GM23338 (cell line): Measurements from ENCODE around the gene CUL7. TPM values are rescaled to one million over a fixed set of nuclear protein-coding genes. Genes with fewer than 3 reads are reported as not detected.

Experiments used
- ATAC-seq: fragments of 200-7000 bp; cut with Tn5 transposase; 3 replicates; pipeline ENCODE4 v1.9.1; 2020
- DNase-seq: peaks from one replicate; pipeline ENCODE4 v3.0.0-alpha.2; 2015; ENCODE audit warnings: low spot score
- H2AFZ ChIP-seq: fragments of 200-600 bp; sonication (generic); 2 replicates; pipeline ENCODE4 v1.8.0; 2016; ENCODE audit warnings: antibody characterized with exemption, mild to moderate bottlenecking, moderate library complexity
- H3F3A ChIP-seq: fragments of 200-600 bp; sonication (generic); replicated peaks from 2 replicates; pipeline ENCODE4 v1.8.0; 2017; ENCODE audit warnings: antibody characterized with exemption, mixed run types, low read depth
- H3K27ac ChIP-seq: fragments of 200-600 bp; sonication (generic); 2 replicates; pipeline ENCODE4 v1.6.1; 2016; ENCODE audit warnings: low read depth
- H3K27me3 ChIP-seq: fragments of 200-600 bp; sonication (generic); 2 replicates; pipeline ENCODE4 v1.8.0; 2016; ENCODE audit warnings: mild to moderate bottlenecking, mixed run types, moderate library complexity; ENCODE audit not compliant: insufficient read depth
- H3K36me3 ChIP-seq: fragments of 200-600 bp; sonication (generic); 2 replicates; pipeline ENCODE4 v1.8.0; 2016; ENCODE audit warnings: mild to moderate bottlenecking; ENCODE audit not compliant: insufficient read depth
- H3K4me1 ChIP-seq: fragments of 200-600 bp; sonication (generic); 2 replicates; pipeline ENCODE4 v1.8.0; 2016; ENCODE audit warnings: mild to moderate bottlenecking, moderate library complexity; ENCODE audit not compliant: insufficient read depth
- H3K4me2 ChIP-seq: fragments of 200-600 bp; sonication (generic); 2 replicates; pipeline ENCODE4 v1.7.1; 2017; ENCODE audit warnings: mixed run types
- H3K4me3 ChIP-seq: fragments of 200-600 bp; sonication (generic); 2 replicates; pipeline ENCODE4 v1.6.1; 2016; ENCODE audit warnings: mixed run types
- H3K79me2 ChIP-seq: fragments of 200-600 bp; sonication (generic); replicated peaks from 2 replicates; pipeline ENCODE4 v1.8.0; 2017; ENCODE audit warnings: mild to moderate bottlenecking; ENCODE audit not compliant: insufficient read depth
- H3K9me2 ChIP-seq: fragments of 200-600 bp; sonication (generic); 2 replicates; pipeline ENCODE4 v1.8.0; 2017; ENCODE audit not compliant: insufficient read depth
- H4K20me1 ChIP-seq: fragments of 200-600 bp; sonication (generic); replicated peaks from 2 replicates; pipeline ENCODE4 v1.8.0; 2017; ENCODE audit warnings: mild to moderate bottlenecking; ENCODE audit not compliant: insufficient read depth
- H3K27ac Mint-ChIP-seq: 2 replicates; pipeline ENCODE4 v1.8.0; 2020; ENCODE audit warnings: inconsistent platforms, mild to moderate bottlenecking, moderate library complexity, mixed read lengths
- H3K27me3 Mint-ChIP-seq: 3 replicates; pipeline ENCODE4 v1.8.0; 2022; ENCODE audit warnings: low read depth, mild to moderate bottlenecking, moderate library complexity, mixed read lengths, inconsistent platforms; ENCODE audit not compliant: insufficient read depth, poor library complexity
- H3K36me3 Mint-ChIP-seq: 3 replicates; pipeline ENCODE4 v1.8.0; 2021; ENCODE audit warnings: low read depth, mild to moderate bottlenecking, inconsistent platforms, moderate library complexity, mixed read lengths
- H3K4me1 Mint-ChIP-seq: 3 replicates; pipeline ENCODE4 v1.8.0; 2020; ENCODE audit warnings: mild to moderate bottlenecking, inconsistent platforms, mixed read lengths
- H3K4me3 Mint-ChIP-seq: 3 replicates; pipeline ENCODE4 v1.8.0; 2021; ENCODE audit warnings: moderate library complexity, mild to moderate bottlenecking, inconsistent platforms, mixed read lengths
- H3K9me3 Mint-ChIP-seq: 3 replicates; pipeline ENCODE4 v1.8.0; 2020; ENCODE audit warnings: moderate library complexity, mild to moderate bottlenecking, inconsistent platforms, mixed read lengths
- CREB1 ChIP-seq: fragments of 250-450 bp; sonication (Bioruptor Pico); IDR thresholded peaks from 2 replicates; pipeline ENCODE4 v1.5.0; 2020; ENCODE audit warnings: low read depth, mild to moderate bottlenecking, moderate library complexity
- EZH2 ChIP-seq: fragments of 200-600 bp; sonication (generic); IDR thresholded peaks from one replicate; pipeline ENCODE4 v1.8.0; 2017; ENCODE audit warnings: antibody characterized with exemption, mild to moderate bottlenecking, low read depth; ENCODE audit not compliant: unreplicated experiment
- EZH2phosphoT487 ChIP-seq: fragments of 200-600 bp; sonication (generic); IDR thresholded peaks from one replicate; pipeline ENCODE4 v1.8.1; 2018; ENCODE audit warnings: antibody characterized with exemption; ENCODE audit not compliant: unreplicated experiment
- NANOG ChIP-seq: IDR thresholded peaks from 2 replicates; pipeline ENCODE4 v1.6.1; 2016; ENCODE audit warnings: antibody characterized with exemption, borderline replicate concordance
- POLR2AphosphoS5 ChIP-seq: IDR thresholded peaks from 2 replicates; pipeline ENCODE4 v1.6.1; 2016; ENCODE audit warnings: antibody characterized with exemption, low read depth
- STAT1 ChIP-seq: IDR thresholded peaks from one replicate; pipeline ENCODE4 v1.6.1; 2016; ENCODE audit warnings: antibody characterized with exemption; ENCODE audit not compliant: unreplicated experiment
- ZNF114 ChIP-seq: fragments of 250-450 bp; sonication (Bioruptor Pico); IDR thresholded peaks from 2 replicates; pipeline ENCODE4 v1.5.0; 2020; ENCODE audit warnings: mild to moderate bottlenecking, moderate library complexity
- ZNF331 ChIP-seq: fragments of 250-450 bp; sonication (Bioruptor Pico); IDR thresholded peaks from 2 replicates; pipeline ENCODE4 v1.5.0; 2020; ENCODE audit warnings: low read depth, mild to moderate bottlenecking, moderate library complexity
- polyA plus RNA-seq: library from polyadenylated mRNA; unstranded; fragments of >200 nt; fragmentation: Nextera tagmentation; extraction: Ambion mirVana; gene quantifications from 2 replicates; pipeline ENCODE4 v1.2.1, GENCODE V29; 2016
- total RNA-seq: library from RNA; depleted of rRNA; stranded (reverse); fragments of >200 nt; shearing (Covaris generic); gene quantifications from 2 replicates; pipeline ENCODE4 v1.2.3, GENCODE V29; 2014
- TF ChIP-seq, protein P1 (sequence below): IDR thresholded peaks from 2 replicates; pipeline ENCODE4 v1.6.1; 2016; ENCODE audit warnings: antibody characterized with exemption
- TF ChIP-seq, protein P2 (sequence below), 2 experiments: fragments of 200-600 bp in 1 of 2; sonication (generic) in 1 of 2; conservative IDR thresholded peaks; 2 replicates each; pipeline versions ENCODE4 v1.5.1 to v1.6.1; 2016 to 2017; ENCODE audit warnings: antibody characterized with exemption in 2 of 2, low read depth in 2 of 2, mild to moderate bottlenecking in 2 of 2, moderate library complexity in 1 of 2
- TF ChIP-seq, protein P3 (sequence below): IDR thresholded peaks from one replicate; pipeline ENCODE4 v1.6.1; 2018; ENCODE audit warnings: antibody characterized with exemption; ENCODE audit not compliant: unreplicated experiment

CUL7 gene
- total and polyA plus RNA-seq, 2 experiments from 2014 or later = 3.4 to 13.2 TPM

DNA sequence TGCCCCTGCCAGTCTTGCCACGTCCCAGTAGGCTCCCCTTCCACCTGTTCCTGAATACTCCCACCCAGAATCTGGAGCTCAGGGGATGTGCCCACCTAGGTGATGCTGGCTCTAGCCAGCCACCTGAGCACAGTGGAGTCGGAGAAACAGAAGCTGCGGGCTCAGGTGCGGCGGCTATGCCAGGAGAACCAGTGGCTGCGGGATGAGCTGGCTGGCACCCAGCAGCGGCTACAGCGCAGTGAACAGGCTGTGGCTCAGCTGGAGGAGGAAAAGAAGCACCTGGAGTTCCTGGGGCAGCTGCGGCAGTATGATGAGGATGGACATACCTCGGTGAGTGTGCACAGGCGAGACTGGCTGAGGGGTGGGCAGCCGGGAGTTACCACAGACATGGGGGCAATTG, 9.2 kb upstream of the CUL7 start (continued):
- TF ChIP-seq, protein P1, sequence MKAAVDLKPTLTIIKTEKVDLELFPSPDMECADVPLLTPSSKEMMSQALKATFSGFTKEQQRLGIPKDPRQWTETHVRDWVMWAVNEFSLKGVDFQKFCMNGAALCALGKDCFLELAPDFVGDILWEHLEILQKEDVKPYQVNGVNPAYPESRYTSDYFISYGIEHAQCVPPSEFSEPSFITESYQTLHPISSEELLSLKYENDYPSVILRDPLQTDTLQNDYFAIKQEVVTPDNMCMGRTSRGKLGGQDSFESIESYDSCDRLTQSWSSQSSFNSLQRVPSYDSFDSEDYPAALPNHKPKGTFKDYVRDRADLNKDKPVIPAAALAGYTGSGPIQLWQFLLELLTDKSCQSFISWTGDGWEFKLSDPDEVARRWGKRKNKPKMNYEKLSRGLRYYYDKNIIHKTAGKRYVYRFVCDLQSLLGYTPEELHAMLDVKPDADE = no peak
- TF ChIP-seq POLR2AphosphoS5 = no peak
- no peak for TF ChIP-seq NANOG
- TF ChIP-seq ZNF331 (CRISPR knock-in tag) = no peak
- TF ChIP-seq EZH2 = no peak
- TF ChIP-seq, protein P2, sequence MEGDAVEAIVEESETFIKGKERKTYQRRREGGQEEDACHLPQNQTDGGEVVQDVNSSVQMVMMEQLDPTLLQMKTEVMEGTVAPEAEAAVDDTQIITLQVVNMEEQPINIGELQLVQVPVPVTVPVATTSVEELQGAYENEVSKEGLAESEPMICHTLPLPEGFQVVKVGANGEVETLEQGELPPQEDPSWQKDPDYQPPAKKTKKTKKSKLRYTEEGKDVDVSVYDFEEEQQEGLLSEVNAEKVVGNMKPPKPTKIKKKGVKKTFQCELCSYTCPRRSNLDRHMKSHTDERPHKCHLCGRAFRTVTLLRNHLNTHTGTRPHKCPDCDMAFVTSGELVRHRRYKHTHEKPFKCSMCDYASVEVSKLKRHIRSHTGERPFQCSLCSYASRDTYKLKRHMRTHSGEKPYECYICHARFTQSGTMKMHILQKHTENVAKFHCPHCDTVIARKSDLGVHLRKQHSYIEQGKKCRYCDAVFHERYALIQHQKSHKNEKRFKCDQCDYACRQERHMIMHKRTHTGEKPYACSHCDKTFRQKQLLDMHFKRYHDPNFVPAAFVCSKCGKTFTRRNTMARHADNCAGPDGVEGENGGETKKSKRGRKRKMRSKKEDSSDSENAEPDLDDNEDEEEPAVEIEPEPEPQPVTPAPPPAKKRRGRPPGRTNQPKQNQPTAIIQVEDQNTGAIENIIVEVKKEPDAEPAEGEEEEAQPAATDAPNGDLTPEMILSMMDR (conservative IDR thresholded peaks at IDR 0.05; ENCODE audit: low read depth in 2 of 2) = no peak

DNA sequence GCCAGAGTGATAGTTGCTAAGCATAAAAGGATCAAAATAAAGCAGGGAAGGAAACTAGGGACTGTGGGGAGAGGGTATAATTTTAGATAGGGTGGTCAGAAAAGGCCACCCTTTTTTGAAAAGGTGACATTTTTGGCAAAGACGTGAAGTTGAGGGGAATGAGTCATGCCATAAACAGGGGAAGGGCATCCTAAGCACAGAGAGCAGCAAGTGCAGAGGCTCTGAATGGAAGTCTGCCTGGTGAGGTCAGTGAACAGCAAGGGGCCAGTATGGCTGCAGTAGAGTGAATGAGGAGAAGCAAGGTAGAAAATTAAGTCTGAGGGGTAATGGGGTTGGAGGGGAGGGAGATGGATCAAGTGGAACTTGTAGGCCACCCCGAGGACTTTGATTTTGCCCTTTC, 8.2 kb upstream of the CUL7 start:
- H3K4me3 Mint-ChIP-seq = peak overlapping the region; percentile 28; the same call in 1 of the 3 replicates
- no peak for ATAC-seq
- H3K9me3 Mint-ChIP-seq = no peaks in the 10 kb centered on the region; the same call in 2 of the 3 replicates
- Histone ChIP-seq H3F3A (peaks cover 8% of the 10 kb centered on the region), H4K20me1 (no peaks in the 10 kb centered on the region), H3K4me3 (no peak overlapping the region), H2AFZ (no peak overlapping the region), H3K36me3 (peaks cover 5% of the 10 kb centered on the region; the same call in 1 of the 2 replicates), H3K79me2 (peaks cover 26% of the 10 kb centered on the region), H3K9me2 (no peaks in the 10 kb centered on the region), H3K27me3 (no peaks in the 10 kb centered on the region), H3K4me2 (no peak overlapping the region), H3K4me1 (peaks cover 9% of the 10 kb centered on the region), H3K27ac (no peak overlapping the region)
- DNase-seq = no peak
- TF ChIP-seq STAT1 (no peak), ZNF114 (CRISPR knock-in tag) (no peak), NANOG (no peak)
- peaks cover 14% of the 10 kb centered on the region for H3K27me3 Mint-ChIP-seq
- peaks cover 10% of the 10 kb centered on the region for H3K36me3 Mint-ChIP-seq
- peaks cover 20% of the 10 kb centered on the region for H3K4me1 Mint-ChIP-seq
- no peak overlapping the region for H3K27ac Mint-ChIP-seq

DNA sequence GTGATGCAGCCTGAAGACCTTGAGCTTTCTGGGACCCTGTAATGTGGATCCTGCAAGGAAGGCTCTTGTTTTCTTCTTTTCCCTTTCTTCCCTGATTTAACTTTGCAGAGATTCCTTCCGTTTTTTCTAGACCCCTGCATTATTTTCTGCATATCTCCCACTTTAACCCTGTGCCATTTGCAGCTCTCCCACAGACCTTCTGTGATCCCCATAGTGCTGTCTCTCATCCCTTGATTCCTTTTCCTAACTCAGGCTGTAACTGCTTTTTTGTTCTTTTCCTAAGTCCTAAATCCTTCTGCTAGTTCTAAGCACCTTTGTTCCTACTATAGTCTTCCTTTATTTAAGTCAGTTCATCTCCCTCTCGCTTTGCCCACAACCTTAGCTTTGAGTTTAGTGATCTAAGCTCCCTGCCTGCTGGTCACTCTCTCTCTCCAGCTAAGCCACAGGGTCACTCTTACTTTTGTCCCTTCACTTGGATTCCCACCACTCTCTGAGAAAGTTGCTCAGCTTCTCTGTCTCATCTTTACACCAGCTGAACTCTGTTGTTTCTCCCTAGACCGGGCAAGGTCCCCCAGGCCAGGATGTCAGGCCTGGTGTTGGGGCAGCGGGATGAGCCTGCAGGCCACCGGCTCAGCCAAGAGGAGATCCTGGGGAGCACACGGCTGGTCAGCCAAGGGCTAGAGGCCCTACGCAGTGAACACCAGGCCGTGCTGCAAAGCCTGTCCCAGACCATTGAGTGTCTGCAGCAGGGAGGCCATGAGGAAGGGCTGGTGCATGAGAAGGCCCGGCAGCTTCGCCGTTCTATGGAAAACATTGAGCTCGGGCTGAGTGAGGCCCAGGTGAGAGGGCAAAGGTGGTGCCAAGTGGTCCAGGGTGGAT, 7.3 kb upstream of the CUL7 start:
- Histone ChIP-seq H3K9me2 (no peaks in the 10 kb centered on the region), H3K4me3 (peak overlapping the region; percentile 100; the same call in 1 of the 2 replicates), H2AFZ (no peak overlapping the region), H3K4me1 (peaks cover 9% of the 10 kb centered on the region), H3F3A (peaks cover 8% of the 10 kb centered on the region), H3K27me3 (no peaks in the 10 kb centered on the region), H4K20me1 (no peaks in the 10 kb centered on the region), H3K36me3 (peaks cover 5% of the 10 kb centered on the region; the same call in 1 of the 2 replicates), H3K4me2 (peak overlapping the region; percentile 90), H3K79me2 (peaks cover 28% of the 10 kb centered on the region), H3K27ac (no peak overlapping the region)
- Mint-ChIP-seq H3K4me1 (peaks cover 20% of the 10 kb centered on the region), H3K27ac (peak overlapping the region; percentile 1; the same call in 1 of the 2 replicates), H3K9me3 (no peaks in the 10 kb centered on the region; the same call in 2 of the 3 replicates), H3K27me3 (peaks cover 14% of the 10 kb centered on the region), H3K36me3 (peaks cover 15% of the 10 kb centered on the region), H3K4me3 (peak overlapping the region; percentile 97)
- DNase-seq = no peak
- ATAC-seq = no peak
- TF ChIP-seq EZH2 (no peak), CREB1 (CRISPR knock-in tag) (no peak), ZNF331 (CRISPR knock-in tag) (no peak), STAT1 (no peak), EZH2phosphoT487 (no peak)
- TF ChIP-seq, protein P3, sequence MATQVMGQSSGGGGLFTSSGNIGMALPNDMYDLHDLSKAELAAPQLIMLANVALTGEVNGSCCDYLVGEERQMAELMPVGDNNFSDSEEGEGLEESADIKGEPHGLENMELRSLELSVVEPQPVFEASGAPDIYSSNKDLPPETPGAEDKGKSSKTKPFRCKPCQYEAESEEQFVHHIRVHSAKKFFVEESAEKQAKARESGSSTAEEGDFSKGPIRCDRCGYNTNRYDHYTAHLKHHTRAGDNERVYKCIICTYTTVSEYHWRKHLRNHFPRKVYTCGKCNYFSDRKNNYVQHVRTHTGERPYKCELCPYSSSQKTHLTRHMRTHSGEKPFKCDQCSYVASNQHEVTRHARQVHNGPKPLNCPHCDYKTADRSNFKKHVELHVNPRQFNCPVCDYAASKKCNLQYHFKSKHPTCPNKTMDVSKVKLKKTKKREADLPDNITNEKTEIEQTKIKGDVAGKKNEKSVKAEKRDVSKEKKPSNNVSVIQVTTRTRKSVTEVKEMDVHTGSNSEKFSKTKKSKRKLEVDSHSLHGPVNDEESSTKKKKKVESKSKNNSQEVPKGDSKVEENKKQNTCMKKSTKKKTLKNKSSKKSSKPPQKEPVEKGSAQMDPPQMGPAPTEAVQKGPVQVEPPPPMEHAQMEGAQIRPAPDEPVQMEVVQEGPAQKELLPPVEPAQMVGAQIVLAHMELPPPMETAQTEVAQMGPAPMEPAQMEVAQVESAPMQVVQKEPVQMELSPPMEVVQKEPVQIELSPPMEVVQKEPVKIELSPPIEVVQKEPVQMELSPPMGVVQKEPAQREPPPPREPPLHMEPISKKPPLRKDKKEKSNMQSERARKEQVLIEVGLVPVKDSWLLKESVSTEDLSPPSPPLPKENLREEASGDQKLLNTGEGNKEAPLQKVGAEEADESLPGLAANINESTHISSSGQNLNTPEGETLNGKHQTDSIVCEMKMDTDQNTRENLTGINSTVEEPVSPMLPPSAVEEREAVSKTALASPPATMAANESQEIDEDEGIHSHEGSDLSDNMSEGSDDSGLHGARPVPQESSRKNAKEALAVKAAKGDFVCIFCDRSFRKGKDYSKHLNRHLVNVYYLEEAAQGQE = no peak
- TF ChIP-seq, protein P1 = no peak
